Thyroid gland (tissue), 4 donors: ENCODE measurements around the gene SYDE1. TPM values are rescaled to one million over a fixed set of nuclear protein-coding genes. Genes with fewer than 3 reads are reported as not detected.

Experiments used
- DNase-seq, 2 donors: peaks; one replicate each; pipeline ENCODE4 v3.0.0-alpha.2; 2019
- H3K27ac ChIP-seq, 3 donors: fragments of 200-600 bp; sonication (generic); 1 replicate in 2 of 3; 2 replicates in 1 of 3; pipeline ENCODE4 v1.5.1; 2016 to 2019; ENCODE audit warnings: mild to moderate bottlenecking in 1 of 3, moderate library complexity in 1 of 3
- H3K27me3 ChIP-seq: fragments of 200-600 bp; sonication (generic); one replicate; pipeline ENCODE4 v1.5.1; 2019
- H3K36me3 ChIP-seq, 2 donors: fragments of 200-600 bp; sonication (generic); one replicate each; pipeline ENCODE4 v1.5.1; 2016 to 2019
- H3K4me1 ChIP-seq, 2 donors: fragments of 200-600 bp; sonication (generic); one replicate each; pipeline ENCODE4 v1.5.1; 2017 to 2019
- H3K4me3 ChIP-seq, 3 donors: fragments of 200-600 bp; sonication (generic); replicated peaks in 1 of 3; 1 replicate in 2 of 3; 2 replicates in 1 of 3; pipeline ENCODE4 v1.5.1; 2016; ENCODE audit warnings: mild to moderate bottlenecking in 1 of 3
- H3K9me3 ChIP-seq: fragments of 200-600 bp; sonication (generic); one replicate; pipeline ENCODE4 v1.5.1; 2017
- POLR2A ChIP-seq, 2 donors: fragments of 450-650 bp; IDR thresholded peaks; one replicate each; pipeline ENCODE4 v1.6.1; 2017; ENCODE audit warnings: antibody characterized with exemption in 2 of 2, mild to moderate bottlenecking in 2 of 2, moderate library complexity in 1 of 2
- WGBS, 2 donors: methylation state at CpG; one replicate each; pipeline ENCODE4 v1.1.5; 2017; 5-methylcytosine and 5-hydroxymethylcytosine counted together
- intact Hi-C: fragments of 100-400 bp; cut with DNase I; formaldehyde crosslinking; loops from one replicate; pipeline ENCODE4 v1.15.1; 2023
- small RNA-seq: library from RNA; depleted of rRNA; stranded (forward); fragments of <200 nt; gene quantifications from one replicate; pipeline ENCODE3, GENCODE V24; 2016
- total RNA-seq, 4 donors: library from RNA; depleted of rRNA; stranded (reverse); fragments of >200 nt; gene quantifications; one replicate each; pipeline ENCODE4 v1.2.3, GENCODE V29; 2016
- TF ChIP-seq, protein P1 (sequence below), 6 experiments: fragments of 200-600 bp in 3 of 6; fragments of 450-650 bp in 3 of 6; sonication (generic) in 3 of 6; IDR thresholded peaks; one replicate each; pipeline ENCODE4 v1.5.1; 2016 to 2019; ENCODE audit warnings: antibody characterized with exemption in 6 of 6, mild to moderate bottlenecking in 2 of 6, inconsistent platforms in 1 of 6, moderate library complexity in 1 of 6

The SYDE1 gene
- total RNA-seq, 4 donors from 2014 or later, result 12.6 to 17.9 (median 15.5) TPM

DNA sequence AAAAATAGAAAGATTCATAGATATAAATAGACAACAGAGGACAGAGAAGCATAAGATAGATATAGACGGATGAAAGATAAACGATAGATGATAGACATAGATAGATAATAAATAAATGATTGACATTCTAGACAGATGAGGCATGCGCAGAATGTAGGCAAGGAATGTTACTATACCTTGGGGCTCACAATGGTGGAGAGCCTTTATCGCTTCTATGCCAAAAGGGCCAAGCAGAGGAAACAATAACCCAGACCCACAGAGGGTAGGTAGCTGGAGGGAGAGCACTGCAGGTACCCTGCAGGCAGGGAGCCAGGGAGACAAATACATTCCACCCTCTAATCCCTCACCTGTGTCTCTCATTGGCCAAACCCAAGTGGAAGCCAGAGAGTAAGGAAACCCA is 49.2 kb downstream of the SYDE1 start:
- intact Hi-C loops, result no loop called here
- Histone ChIP-seq H3K4me1 (no peaks in the 10 kb centered on the region), H3K9me3 (no peaks in the 10 kb centered on the region), H3K36me3 (peaks cover 0 to 3% of the 10 kb centered on the region in 2 donors), H3K27me3 (no peaks in the 10 kb centered on the region), H3K27ac (no peak overlapping the region), H3K4me3 (no peak overlapping the region)
- no peak for TF ChIP-seq POLR2A (IDR thresholded peaks at IDR 0.05)
- TF ChIP-seq, protein P1, sequence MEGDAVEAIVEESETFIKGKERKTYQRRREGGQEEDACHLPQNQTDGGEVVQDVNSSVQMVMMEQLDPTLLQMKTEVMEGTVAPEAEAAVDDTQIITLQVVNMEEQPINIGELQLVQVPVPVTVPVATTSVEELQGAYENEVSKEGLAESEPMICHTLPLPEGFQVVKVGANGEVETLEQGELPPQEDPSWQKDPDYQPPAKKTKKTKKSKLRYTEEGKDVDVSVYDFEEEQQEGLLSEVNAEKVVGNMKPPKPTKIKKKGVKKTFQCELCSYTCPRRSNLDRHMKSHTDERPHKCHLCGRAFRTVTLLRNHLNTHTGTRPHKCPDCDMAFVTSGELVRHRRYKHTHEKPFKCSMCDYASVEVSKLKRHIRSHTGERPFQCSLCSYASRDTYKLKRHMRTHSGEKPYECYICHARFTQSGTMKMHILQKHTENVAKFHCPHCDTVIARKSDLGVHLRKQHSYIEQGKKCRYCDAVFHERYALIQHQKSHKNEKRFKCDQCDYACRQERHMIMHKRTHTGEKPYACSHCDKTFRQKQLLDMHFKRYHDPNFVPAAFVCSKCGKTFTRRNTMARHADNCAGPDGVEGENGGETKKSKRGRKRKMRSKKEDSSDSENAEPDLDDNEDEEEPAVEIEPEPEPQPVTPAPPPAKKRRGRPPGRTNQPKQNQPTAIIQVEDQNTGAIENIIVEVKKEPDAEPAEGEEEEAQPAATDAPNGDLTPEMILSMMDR (IDR thresholded peaks at IDR 0.05), result no peak
- DNase-seq, result no peak
- 93 to 94% methylated on average over 4 of the region's 4 CpGs for WGBS, 2 donors

DNA sequence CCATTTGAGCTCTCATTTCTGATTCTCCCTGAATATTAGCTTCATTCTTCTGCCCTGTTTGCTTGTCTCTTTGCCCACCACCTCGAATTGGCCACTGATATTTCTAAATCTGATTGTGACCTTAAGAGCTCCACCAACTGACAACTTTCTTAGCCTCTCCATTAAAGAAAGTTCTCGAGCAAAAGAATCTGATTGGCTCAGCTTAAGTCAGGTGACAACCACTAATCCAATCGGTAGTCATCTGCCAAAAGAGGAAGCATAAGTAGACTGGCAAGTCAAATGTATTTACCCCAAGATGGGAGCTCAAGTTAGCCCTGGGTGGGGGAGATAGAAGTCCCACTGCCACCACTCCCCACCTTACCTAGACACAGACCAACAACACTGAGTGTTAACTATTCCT is 52.0 kb downstream of the SYDE1 start:
- no peaks in the 10 kb centered on the region for H3K9me3 ChIP-seq
- intact Hi-C loops, result no loop called here
- TF ChIP-seq, protein P1 (IDR thresholded peaks at IDR 0.05), result no peak
- TF ChIP-seq POLR2A (IDR thresholded peaks at IDR 0.05), result no peak
- H3K27ac ChIP-seq, result no peak overlapping the region
- no peaks in the 10 kb centered on the region for H3K27me3 ChIP-seq
- H3K4me1 ChIP-seq, result no peaks in the 10 kb centered on the region
- 73 to 86% methylated on average over 3 of the region's 3 CpGs for WGBS, 2 donors
- H3K36me3 ChIP-seq, result peaks cover 0 to 6% of the 10 kb centered on the region in 2 donors
- H3K4me3 ChIP-seq, result no peak overlapping the region
- no peak for DNase-seq

DNA sequence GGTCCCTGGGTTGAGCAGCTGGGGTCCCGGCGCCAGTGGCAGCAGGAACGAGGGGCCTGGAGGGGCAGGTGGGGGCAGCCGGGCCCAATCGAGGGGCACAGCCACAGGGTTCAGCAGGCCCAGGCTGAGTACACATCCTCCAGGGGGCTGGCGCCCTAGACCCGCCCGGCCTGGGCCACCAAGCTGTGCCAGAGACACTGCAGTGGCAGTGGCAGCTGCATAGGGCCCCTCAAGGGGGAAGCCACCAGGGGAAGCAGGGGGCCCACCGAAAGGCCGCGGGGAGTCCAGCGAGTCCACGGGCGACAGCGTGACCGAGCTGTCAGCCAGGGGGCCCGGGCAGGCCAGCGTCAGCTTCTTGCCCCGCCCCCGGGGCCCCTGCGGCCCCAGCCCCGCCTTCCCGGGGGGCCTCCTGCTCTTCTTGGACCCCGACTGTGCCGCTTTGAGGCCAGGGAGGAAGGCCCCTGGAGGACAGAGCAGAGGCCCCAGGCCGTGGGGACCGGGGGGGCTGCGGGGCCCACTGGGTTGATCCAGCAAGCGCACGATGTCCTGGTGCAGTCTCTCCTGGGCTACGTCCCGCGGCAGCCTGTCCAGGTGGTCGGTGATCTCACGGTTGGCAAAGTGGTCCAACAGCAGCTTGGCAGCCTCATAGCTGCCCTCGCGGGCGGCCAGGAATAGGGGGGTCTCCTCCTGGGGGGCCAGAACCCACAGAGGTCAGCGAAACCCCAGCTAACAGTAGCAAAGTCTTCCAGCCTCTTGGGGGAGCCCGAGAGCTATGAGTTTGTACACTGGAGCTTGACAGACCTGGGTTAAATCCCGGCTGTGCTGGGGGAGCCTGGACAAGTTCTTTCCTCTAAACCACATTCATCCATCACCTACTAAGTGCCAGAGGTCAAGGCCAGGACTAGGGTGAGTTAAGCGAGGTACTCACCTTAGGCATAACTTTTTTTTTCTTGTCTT is 54.1 kb downstream of the SYDE1 start:
- Histone ChIP-seq H3K27me3 (no peaks in the 10 kb centered on the region), H3K36me3 (peaks cover 4 to 6% of the 10 kb centered on the region in 2 donors), H3K9me3 (no peaks in the 10 kb centered on the region), H3K27ac (no peak overlapping the region), H3K4me1 (no peaks in the 10 kb centered on the region), H3K4me3 (no peak overlapping the region)
- TF ChIP-seq, protein P1 (IDR thresholded peaks at IDR 0.05), result peak in 2 of 6 experiments; percentile 8 to 10
- TF ChIP-seq POLR2A (IDR thresholded peaks at IDR 0.05), result no peak
- 89 to 96% methylated on average over 8 to 18 of the region's 42 CpGs for WGBS, 2 donors
- DNase-seq, result no peak
- intact Hi-C loops, result no loop called here

Small RNA genes lying within 50 kb of the gene (small RNA-seq; reads per million reads assigned to genes)
- gene RNU6-782P, result not detected

Other genes with a start within 250 kb of the SYDE1 start
- gene OR7A17, start 221.3 kb upstream of the SYDE1 start, total RNA-seq, result not detected
- gene OR7C2, start 165.9 kb upstream of the SYDE1 start, total RNA-seq, result not detected
- 1 to 10 TPM in 1 of 4 donors, under 1 TPM in 1, not detected in 2; 0.67 to 1.5 TPM for gene SLC1A6, start 127.5 kb upstream of the SYDE1 start, total RNA-seq
- not detected for gene CASP14, start 57.9 kb upstream of the SYDE1 start, total RNA-seq
- not detected for gene OR1I1, start 25.2 kb upstream of the SYDE1 start, total RNA-seq
- gene NOTCH3, start 93.6 kb downstream of the SYDE1 start, total RNA-seq, result 10 to 100 TPM; 10.9 to 53.9 (median 20.0) TPM
- gene EPHX3, start 125.0 kb downstream of the SYDE1 start, total RNA-seq, result 1 to 10 TPM in 1 of 4 donors, under 1 TPM in 1, not detected in 2; 0.59 to 1.1 TPM
- gene BRD4, start 225.1 kb downstream of the SYDE1 start, total RNA-seq, result 10 to 100 TPM; 20.8 to 78.1 (median 32.4) TPM